Esophagus mucosa (tissue), 1 donor: ENCODE data around the gene ZMIZ2. TPM values are rescaled to one million over a fixed set of nuclear protein-coding genes. Genes with fewer than 3 reads are reported as not detected.
A peak's percentile ranks its signal among the peaks of the same experiment; 100 is the strongest.
"Not testable (repeated sequence)": the region's sequence is repeated elsewhere in the genome, so short reads cannot be mapped to it uniquely, and the experiment has no call there.

Source experiments
- ATAC-seq: fragments of 200-7000 bp; cut with Tn5 transposase; one replicate; pipeline ENCODE4 v1.9.1; 2020
- total RNA-seq: library from RNA; stranded (reverse); gene quantifications from one replicate; pipeline ENCODE4 v1.2.4, GENCODE V29; 2023
- donor health status: DM: yes; HTN: yes; CAD: no.

ZMIZ2 gene
- total RNA-seq, 1 donor from 2014 or later: 34.0 TPM

- ATAC-seq: no peak
These were observed 26.9 kb downstream of the ZMIZ2 start for GRCh38 chr7:44775383-44776107.

- ATAC-seq: peak; percentile 32
These were observed 27.6 kb downstream of the ZMIZ2 start for GRCh38 chr7:44776211-44776610.

GRCh38 chr7:44782460-44782859, 33.8 kb downstream of the ZMIZ2 start:
- ATAC-seq: no peak

GRCh38 chr7:44783407-44783806, 34.8 kb downstream of the ZMIZ2 start:
- ATAC-seq: no peak

GRCh38 chr7:44784364-44784763, 35.7 kb downstream of the ZMIZ2 start:
- ATAC-seq: no peak

GRCh38 chr7:44785218-44785617, 36.6 kb downstream of the ZMIZ2 start:
- not testable (repeated sequence) for ATAC-seq

GRCh38 chr7:44787041-44787440, 38.4 kb downstream of the ZMIZ2 start:
- peak; percentile 17 for ATAC-seq

- no peak for ATAC-seq
These were observed 39.1 kb downstream of the ZMIZ2 start for GRCh38 chr7:44787762-44788161.

GRCh38 chr7:44789990-44790389, 41.3 kb downstream of the ZMIZ2 start:
- ATAC-seq: no peak

GRCh38 chr7:44791278-44792219, 42.9 kb downstream of the ZMIZ2 start:
- ATAC-seq: no peak

GRCh38 chr7:44793919-44794318, 45.3 kb downstream of the ZMIZ2 start:
- ATAC-seq: no peak

- no peak for ATAC-seq
These were observed 45.7 kb downstream of the ZMIZ2 start for GRCh38 chr7:44794331-44794730.

- ATAC-seq: peak; percentile 28
These were observed 47.4 kb downstream of the ZMIZ2 start for GRCh38 chr7:44796034-44796503.

GRCh38 chr7:44796504-44797328, 48.1 kb downstream of the ZMIZ2 start, which contains the start of gene PPIA:
Gene PPIA, plus strand, starts transcription at chr7:44796681. Its CDS starts 44 bp downstream, at chr7:44796725.
- peak; percentile 93 for ATAC-seq

- ATAC-seq: peak; percentile 82
These were observed 48.9 kb downstream of the ZMIZ2 start for GRCh38 chr7:44797329-44798258.

- ATAC-seq: no peak
These were observed 50.1 kb downstream of the ZMIZ2 start for GRCh38 chr7:44798649-44799305.

GRCh38 chr7:44799939-44800338, 51.3 kb downstream of the ZMIZ2 start:
- no peak for ATAC-seq

GRCh38 chr7:44801890-44802289, 53.2 kb downstream of the ZMIZ2 start:
- ATAC-seq: no peak

GRCh38 chr7:44802418-44803025, 53.9 kb downstream of the ZMIZ2 start:
- ATAC-seq: no peak

GRCh38 chr7:44803828-44804519, 55.3 kb downstream of the ZMIZ2 start:
- not testable (repeated sequence) for ATAC-seq
